ENCODE data around the gene CEBPA. TPM values are rescaled to one million over a fixed set of nuclear protein-coding genes. Genes with fewer than 3 reads are reported as not detected.
"Not testable (repeated sequence)": the region's sequence is repeated elsewhere in the genome, so short reads cannot be mapped to it uniquely, and the experiment has no call there.

Gene CEBPA
- total and polyA plus RNA-seq, 2 donors (not counting 1 experiment from before 2014, with no cell fraction given): 0.17 TPM; not detected in 1

- Histone ChIP-seq H3K4me1 (ENCODE audit: control insufficient read depth, extremely low read depth, insufficient read depth, low read length) (peaks cover 2% of the 10 kb centered on the region), H4K20me1 (ENCODE audit: control insufficient read depth, extremely low read depth, insufficient read depth, low read length) (no peaks in the 10 kb centered on the region), H3K9ac (ENCODE audit: insufficient read depth, low read length) (no peak overlapping the region), H3K27me3 (ENCODE audit: control insufficient read depth, insufficient read depth, low read length) (peaks cover 25% of the 10 kb centered on the region), H3K4me2 (ENCODE audit: extremely low read depth, insufficient read depth, low read length) (no peak overlapping the region), H3K9me3 (ENCODE audit: control insufficient read depth, insufficient read depth, low read depth, low read length) (no peaks in the 10 kb centered on the region), H3K4me3 (replicated peaks in 1 of 4; ENCODE audit: control extremely low read depth in 1 of 4, insufficient read depth in 1 of 4, low read depth in 3 of 4, low read length in 4 of 4) (no peak overlapping the region), H3K36me3 (ENCODE audit: control insufficient read depth, insufficient read depth, low read length) (no peaks in the 10 kb centered on the region), H3K27ac (ENCODE audit: insufficient read depth, low read length) (no peak overlapping the region), H3K79me2 (ENCODE audit: control insufficient read depth, insufficient read depth, low read length) (no peaks in the 10 kb centered on the region), H2AFZ (ENCODE audit: low read length) (no peak overlapping the region)
- DNase-seq (ENCODE audit: low read depth in 2 of 2): no peak
- no peak for TF ChIP-seq CTCF (conservative IDR thresholded peaks at IDR 0.05 in 1 of 2, IDR thresholded peaks at IDR 0.05 in 1 of 2; ENCODE audit: low read depth in 1 of 2, low read length in 2 of 2)
Measured at GRCh38 chr19:33296488-33296971, 5.8 kb downstream of the CEBPA start.

GRCh38 chr19:33295621-33296487 is 6.5 kb downstream of the CEBPA start:
- H2AFZ ChIP-seq (ENCODE audit: low read length): no peak overlapping the region
- H3K4me1 ChIP-seq (ENCODE audit: control insufficient read depth, extremely low read depth, insufficient read depth, low read length): peaks cover 2% of the 10 kb centered on the region
- peaks cover 19% of the 10 kb centered on the region for H3K27me3 ChIP-seq (ENCODE audit: control insufficient read depth, insufficient read depth, low read length)
- no peak for DNase-seq (ENCODE audit: low read depth in 2 of 2)
- H3K4me2 ChIP-seq (ENCODE audit: extremely low read depth, insufficient read depth, low read length): no peak overlapping the region
- no peak overlapping the region for H3K4me3 ChIP-seq (replicated peaks in 1 of 4; ENCODE audit: control extremely low read depth in 1 of 4, insufficient read depth in 1 of 4, low read depth in 3 of 4, low read length in 4 of 4)
- no peaks in the 10 kb centered on the region for H4K20me1 ChIP-seq (ENCODE audit: control insufficient read depth, extremely low read depth, insufficient read depth, low read length)
- no peaks in the 10 kb centered on the region for H3K9me3 ChIP-seq (ENCODE audit: control insufficient read depth, insufficient read depth, low read depth, low read length)
- H3K9ac ChIP-seq (ENCODE audit: insufficient read depth, low read length): no peak overlapping the region
- H3K79me2 ChIP-seq (ENCODE audit: control insufficient read depth, insufficient read depth, low read length): no peaks in the 10 kb centered on the region
- no peak overlapping the region for H3K27ac ChIP-seq (ENCODE audit: insufficient read depth, low read length)
- TF ChIP-seq EZH2 (IDR thresholded peaks at IDR 0.05; ENCODE audit: low read length, missing control alignments) (no peak), CTCF (conservative IDR thresholded peaks at IDR 0.05 in 1 of 2, IDR thresholded peaks at IDR 0.05 in 1 of 2; ENCODE audit: low read depth in 1 of 2, low read length in 2 of 2) (no peak)
- H3K36me3 ChIP-seq (ENCODE audit: control insufficient read depth, insufficient read depth, low read length): no peaks in the 10 kb centered on the region

- not testable (repeated sequence) for H3K4me1 ChIP-seq (ENCODE audit: control insufficient read depth, extremely low read depth, insufficient read depth, low read length); H4K20me1 ChIP-seq (ENCODE audit: control insufficient read depth, extremely low read depth, insufficient read depth, low read length); H3K36me3 ChIP-seq (ENCODE audit: control insufficient read depth, insufficient read depth, low read length); DNase-seq (ENCODE audit: low read depth in 2 of 2); H3K9me3 ChIP-seq (ENCODE audit: control insufficient read depth, insufficient read depth, low read depth, low read length); H3K4me2 ChIP-seq (ENCODE audit: extremely low read depth, insufficient read depth, low read length); H3K79me2 ChIP-seq (ENCODE audit: control insufficient read depth, insufficient read depth, low read length); H3K4me3 ChIP-seq (replicated peaks in 1 of 4; ENCODE audit: control extremely low read depth in 1 of 4, insufficient read depth in 1 of 4, low read depth in 3 of 4, low read length in 4 of 4); H2AFZ ChIP-seq (ENCODE audit: low read length); H3K27ac ChIP-seq (ENCODE audit: insufficient read depth, low read length); H3K9ac ChIP-seq (ENCODE audit: insufficient read depth, low read length)
- peaks cover 11% of the 10 kb centered on the region for H3K27me3 ChIP-seq (ENCODE audit: control insufficient read depth, insufficient read depth, low read length)
Measured at GRCh38 chr19:33295046-33295445, 7.3 kb downstream of the CEBPA start.

Measured in fibroblast of lung (primary cell).